ENCODE measurements around the gene AUTS2.

Gene AUTS2

GRCh38 chr7:70492625-70493024 lies 894.4 kb downstream of the AUTS2 start:
- no peak for DNase-seq (ENCODE audit: low read depth in 2 of 2)

- no peak for DNase-seq (ENCODE audit: low read depth in 2 of 2)
Observed at GRCh38 chr7:70494225-70495032, 896.2 kb downstream of the AUTS2 start.

DNA sequence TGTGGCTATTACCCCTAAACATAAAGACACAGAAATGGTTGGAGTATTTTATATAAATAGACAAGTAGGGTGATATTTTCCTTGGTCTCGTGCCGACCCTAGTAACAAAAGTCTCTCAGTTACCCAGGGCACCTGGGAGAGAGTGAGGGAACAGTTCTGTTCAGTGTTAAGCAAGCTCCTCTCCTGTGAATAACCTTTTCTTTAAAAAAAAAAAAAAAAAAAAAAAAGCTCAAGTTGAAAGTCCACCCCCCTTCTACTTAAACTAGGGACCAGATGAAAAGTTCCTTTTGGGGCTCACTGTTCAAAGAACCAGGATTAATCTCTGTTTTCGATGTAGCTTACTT lies 896.7 kb downstream of the AUTS2 start:
- no peak for DNase-seq (ENCODE audit: low read depth in 2 of 2)

DNA sequence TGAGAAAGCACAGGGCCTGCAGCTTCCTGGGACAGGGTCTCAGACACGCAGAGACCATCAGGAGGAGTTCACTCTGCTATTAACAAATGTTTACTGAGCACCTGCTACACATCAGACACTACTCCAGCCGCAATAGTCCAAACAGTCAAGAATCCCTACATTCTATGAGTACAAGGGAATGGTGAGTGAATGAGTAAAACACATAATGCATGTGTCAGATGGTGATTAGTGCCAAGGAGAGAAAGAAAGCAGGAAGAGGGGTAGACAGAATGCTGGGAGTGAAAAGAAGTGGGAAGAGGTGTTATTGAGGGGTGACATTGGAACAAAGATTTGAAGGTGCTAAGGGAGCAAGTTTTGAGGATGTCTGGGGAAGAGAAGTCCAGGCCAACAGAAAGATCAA lies 899.5 kb downstream of the AUTS2 start:
- no peak for DNase-seq (ENCODE audit: low read depth in 2 of 2)

GRCh38 chr7:70498232-70498992 lies 900.1 kb downstream of the AUTS2 start:
- DNase-seq (ENCODE audit: low read depth in 2 of 2): no peak

GRCh38 chr7:70500261-70500660 lies 902.0 kb downstream of the AUTS2 start:
- no peak for DNase-seq (ENCODE audit: low read depth in 2 of 2)

DNA sequence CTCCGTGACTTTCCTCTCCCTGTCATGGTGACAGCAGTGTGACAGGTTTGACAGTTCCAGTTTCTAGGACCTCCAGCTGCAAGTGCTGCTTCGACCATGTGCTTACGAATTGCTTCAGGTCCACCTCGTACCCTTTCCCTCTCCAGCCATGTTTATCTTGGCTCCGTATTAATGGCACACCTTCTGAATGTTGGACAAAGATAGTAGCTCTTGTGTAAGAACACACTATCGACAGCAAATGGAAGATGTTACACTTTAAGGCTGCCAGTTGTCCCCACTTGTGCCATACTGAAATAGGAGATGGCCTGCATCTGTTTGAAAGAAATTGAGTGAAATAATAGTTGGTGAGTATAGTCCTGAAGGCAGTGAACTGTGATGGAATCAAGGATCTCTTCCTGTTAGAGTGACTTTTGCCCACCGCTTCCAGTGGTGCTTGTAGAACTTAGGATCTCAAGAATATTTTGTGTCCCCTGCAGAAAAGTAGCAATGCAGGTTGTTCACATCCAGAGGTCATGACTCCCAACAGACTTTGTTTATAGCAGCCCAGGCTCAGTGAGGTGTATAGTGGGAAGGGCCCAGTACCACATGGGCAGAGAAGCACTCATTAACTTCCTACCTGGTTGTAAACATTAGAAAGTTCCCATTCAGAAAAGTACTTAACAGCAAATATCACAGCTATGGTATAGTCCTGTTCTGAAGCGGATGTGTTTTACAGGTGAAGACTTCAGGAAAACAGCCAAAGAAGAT lies 904.0 kb downstream of the AUTS2 start:
- no peak for DNase-seq (ENCODE audit: low read depth in 2 of 2)

DNA sequence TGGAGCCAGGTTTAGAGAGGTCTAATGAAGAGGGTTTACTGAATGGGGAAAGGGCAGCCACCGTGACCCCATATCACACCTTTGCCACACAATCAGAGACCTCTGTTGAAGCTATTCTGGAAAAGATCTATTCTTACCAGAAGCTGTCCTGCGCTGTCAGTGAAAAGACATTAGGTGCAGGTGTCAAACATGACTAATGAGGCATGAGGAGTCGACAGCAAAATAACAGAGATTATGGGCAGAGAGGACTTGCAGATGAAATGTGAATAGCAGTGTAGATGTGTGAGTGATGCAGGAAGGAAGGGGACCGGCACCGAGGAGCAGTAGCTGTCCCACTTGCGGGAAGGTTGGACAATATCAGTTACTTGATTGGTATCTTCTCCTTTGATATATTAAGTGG lies 906.0 kb downstream of the AUTS2 start:
- DNase-seq (ENCODE audit: low read depth in 2 of 2): no peak

- DNase-seq (ENCODE audit: low read depth in 2 of 2): no peak
Observed at GRCh38 chr7:70505468-70505867, 907.2 kb downstream of the AUTS2 start.

GRCh38 chr7:70505886-70506285 lies 907.6 kb downstream of the AUTS2 start:
- DNase-seq (ENCODE audit: low read depth in 2 of 2): no peak

DNA sequence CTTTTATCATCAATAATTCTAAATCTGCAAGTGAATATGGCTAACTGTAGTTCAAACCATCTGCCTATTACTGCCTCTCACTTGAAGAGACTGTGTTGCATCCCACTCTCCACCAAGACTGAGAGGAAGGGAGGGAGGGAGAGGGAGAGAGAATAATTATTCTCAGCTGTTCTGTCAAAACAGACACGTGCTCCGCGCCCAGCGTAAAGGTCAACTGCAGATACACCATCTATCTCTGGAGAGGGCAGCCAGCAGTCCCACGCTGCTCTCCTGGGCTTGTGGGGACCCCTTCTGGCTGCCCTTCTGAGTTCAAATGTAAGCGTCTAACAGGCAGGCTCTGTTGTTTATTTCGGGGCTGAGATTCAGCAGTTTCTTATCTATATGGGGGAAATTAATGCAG lies 908.2 kb downstream of the AUTS2 start:
- no peak for DNase-seq (ENCODE audit: low read depth in 2 of 2)

GRCh38 chr7:70512144-70512543 lies 913.9 kb downstream of the AUTS2 start:
- no peak for DNase-seq (ENCODE audit: low read depth in 2 of 2)

- DNase-seq (ENCODE audit: low read depth in 2 of 2): no peak
Observed at GRCh38 chr7:70512761-70513160, 914.5 kb downstream of the AUTS2 start.

DNA sequence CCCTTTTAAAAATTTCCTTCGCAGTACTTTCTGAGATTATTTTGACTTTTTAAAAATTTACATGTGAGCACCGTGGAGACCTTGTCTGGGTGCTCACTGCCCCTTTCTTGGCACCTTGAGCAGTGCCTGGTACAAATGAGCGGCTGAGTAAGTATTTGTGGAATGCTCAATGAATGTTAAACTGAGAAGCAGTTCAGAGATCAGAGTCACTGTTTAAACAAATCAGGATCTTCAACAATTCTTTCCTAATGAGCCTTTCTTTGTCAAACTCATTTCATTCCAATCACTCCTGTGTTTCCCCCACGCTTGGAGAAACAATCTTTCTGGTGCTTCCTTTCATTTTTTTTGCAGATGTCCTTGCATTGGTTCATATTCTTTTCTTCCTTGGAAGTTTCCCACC lies 922.3 kb downstream of the AUTS2 start:
- DNase-seq (ENCODE audit: low read depth in 2 of 2): no peak

DNA sequence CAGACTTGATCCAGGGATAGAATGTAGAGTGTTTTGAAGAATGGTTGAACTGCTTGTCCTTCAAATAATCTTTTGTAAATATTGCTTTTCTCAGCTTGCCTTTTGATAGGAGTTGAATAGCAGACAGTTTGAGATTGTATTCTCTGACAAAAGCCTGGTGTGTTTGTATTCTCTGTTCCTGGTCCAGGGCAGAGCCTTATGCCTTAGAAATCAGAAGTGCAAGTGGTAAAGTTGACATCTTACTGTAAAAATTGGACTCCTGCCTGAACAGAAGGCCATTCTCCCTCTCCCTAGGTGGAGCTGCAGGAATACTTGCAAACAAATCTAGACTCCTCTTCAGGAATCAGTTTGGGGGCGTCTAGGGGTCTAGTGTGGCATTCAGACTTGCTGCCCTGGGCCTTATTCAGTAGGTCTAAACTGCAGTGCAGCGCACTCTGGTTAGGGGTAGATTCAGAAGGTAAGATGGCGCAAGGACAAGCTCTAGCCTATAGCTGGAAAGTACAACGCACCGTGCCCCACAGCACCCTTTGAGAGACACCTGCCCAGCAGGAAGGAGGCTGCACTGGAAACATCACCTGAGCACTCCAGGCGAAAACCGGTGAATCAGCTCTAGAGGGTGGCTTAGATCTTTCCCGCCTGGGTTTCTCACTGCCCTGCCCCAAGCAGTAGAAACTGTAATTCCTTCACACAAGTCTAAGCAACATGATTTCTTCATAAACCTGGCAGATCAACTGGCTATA lies 925.1 kb downstream of the AUTS2 start:
- no peak for DNase-seq (ENCODE audit: low read depth in 2 of 2)

- no peak for DNase-seq (ENCODE audit: low read depth in 2 of 2)
Observed at GRCh38 chr7:70523989-70524351, 925.7 kb downstream of the AUTS2 start.

- DNase-seq (ENCODE audit: low read depth in 2 of 2): no peak
Observed at GRCh38 chr7:70525991-70526390, 927.7 kb downstream of the AUTS2 start.

- no peak for DNase-seq (ENCODE audit: low read depth in 2 of 2)
Observed at GRCh38 chr7:70527520-70528115, 929.3 kb downstream of the AUTS2 start.

GRCh38 chr7:70529436-70529835 lies 931.2 kb downstream of the AUTS2 start:
- no peak for DNase-seq (ENCODE audit: low read depth in 2 of 2)

DNA sequence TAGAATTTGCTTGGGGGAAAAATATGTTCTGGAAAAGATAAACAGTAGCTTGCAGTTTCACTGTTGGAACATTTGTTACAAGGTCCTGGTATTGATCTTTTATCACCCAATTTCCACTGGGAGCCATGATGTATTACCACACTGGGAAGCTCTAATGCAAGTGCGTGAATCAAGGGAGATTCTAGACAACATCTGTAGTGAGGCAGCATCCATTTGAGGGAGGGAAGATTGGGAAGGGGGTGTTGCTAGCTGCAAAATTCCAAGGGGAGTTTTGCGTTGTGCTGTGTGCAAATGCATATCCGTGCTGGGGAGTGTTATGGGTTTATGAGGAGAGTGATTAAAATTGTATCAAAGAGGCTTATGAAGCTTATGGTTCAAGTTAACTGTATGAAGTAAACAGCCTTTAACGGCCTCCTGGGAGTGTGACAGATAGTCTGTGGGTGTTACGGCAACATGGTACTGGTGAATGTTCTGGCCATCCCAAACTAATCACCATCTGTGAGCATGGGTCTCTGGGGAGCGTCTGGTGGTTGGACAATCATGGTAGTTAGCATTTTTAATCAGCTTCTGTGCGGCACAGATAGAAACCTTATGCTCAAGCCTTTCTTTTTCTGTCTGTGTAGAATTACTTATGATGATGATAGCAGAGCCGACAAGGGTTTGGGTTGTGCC lies 931.8 kb downstream of the AUTS2 start:
- no peak for DNase-seq (ENCODE audit: low read depth in 2 of 2)

DNA sequence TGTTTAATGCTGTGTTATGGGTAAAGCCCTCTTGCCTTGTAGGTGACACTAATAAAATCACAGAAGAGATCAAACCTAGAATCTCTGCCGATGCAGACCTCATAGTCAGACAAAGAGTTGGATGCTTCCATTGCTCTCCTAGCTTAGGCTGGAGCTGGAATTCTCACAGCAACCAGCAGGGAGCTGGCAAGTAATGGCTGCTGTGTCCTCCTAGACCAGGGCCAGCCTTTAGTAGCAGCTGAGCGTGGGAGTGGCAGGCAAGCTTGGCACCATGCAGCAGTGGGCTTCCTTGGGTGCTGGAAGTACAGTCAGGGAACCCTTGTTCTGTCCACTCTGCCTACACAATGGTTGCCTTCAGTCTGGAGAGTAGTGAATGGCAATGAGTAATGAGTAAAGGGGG lies 935.3 kb downstream of the AUTS2 start:
- DNase-seq (ENCODE audit: low read depth in 2 of 2): no peak

Data from activated CD8-positive, alpha-beta memory T cell treated with anti-CD3 and anti-CD28 coated beads for 4 hours (primary cell).